HEK293 (cell line): ENCODE measurements around the gene PXYLP1.

Experiments
- CTCF ChIA-PET: fragments of 350-600 bp; formaldehyde crosslinking; extraction: SDS; loops from one replicate; lab custom pipeline; 2021; ENCODE audit warnings: antibody characterized with exemption; lab: Yijun Ruan, JAX
- POLR2A ChIA-PET: fragments of 300-600 bp; formaldehyde crosslinking; extraction: SDS; loops from one replicate; lab custom pipeline; 2020; ENCODE audit warnings: antibody characterized with exemption, inconsistent platforms; lab: Yijun Ruan, JAX
- H3K27ac ChIP-seq: fragments of 200-500 bp; sonication (Bioruptor generic); 2 replicates; pipeline ENCODE4 v1.5.1; 2014; ENCODE audit warnings: low read depth, low read length, control low read depth, inconsistent platforms; ENCODE audit errors: extremely low read depth
- H3K36me3 ChIP-seq, 2 experiments: fragments of 200-500 bp in 1 of 2; sonication (Bioruptor generic) in 1 of 2; 1 replicate in 1 of 2; 2 replicates in 1 of 2; pipeline ENCODE4 v1.5.1; 2014 to 2017; ENCODE audit warnings: inconsistent platforms in 2 of 2, low read length in 2 of 2; ENCODE audit not compliant: control insufficient read depth in 2 of 2, insufficient read depth in 1 of 2
- H3K4me1 ChIP-seq: fragments of 200-500 bp; sonication (Bioruptor generic); 2 replicates; pipeline ENCODE4 v1.5.1; 2014; ENCODE audit warnings: mild to moderate bottlenecking, low read length, inconsistent platforms; ENCODE audit not compliant: control insufficient read depth, insufficient read depth
- H3K4me3 ChIP-seq: 2 replicates; pipeline ENCODE4 v1.5.1; 2011; ENCODE audit warnings: low read depth, mild to moderate bottlenecking, control low read depth, low read length, moderate library complexity
- H3K9me3 ChIP-seq: fragments of 200-500 bp; sonication (Bioruptor generic); 2 replicates; pipeline ENCODE4 v1.5.1; 2014; ENCODE audit warnings: low read depth, low read length, inconsistent platforms; ENCODE audit not compliant: control insufficient read depth, insufficient read depth
- BCL6B ChIP-seq: fragments of 450-650 bp; formaldehyde crosslinking; IDR thresholded peaks from 2 replicates; pipeline ENCODE4 v1.5.1; 2017; ENCODE audit warnings: missing biosample characterization, missing genetic modification characterization
- EGR2 ChIP-seq: fragments of 450-650 bp; formaldehyde crosslinking; IDR thresholded peaks from 2 replicates; pipeline ENCODE4 v1.5.1; 2016; ENCODE audit warnings: low read depth, missing biosample characterization, missing genetic modification characterization
- FEZF1 ChIP-seq: fragments of 450-650 bp; formaldehyde crosslinking; IDR thresholded peaks from 2 replicates; pipeline ENCODE4 v1.5.1; 2016; ENCODE audit warnings: missing biosample characterization, missing genetic modification characterization
- GFI1B ChIP-seq: fragments of 450-650 bp; formaldehyde crosslinking; IDR thresholded peaks from 2 replicates; pipeline ENCODE4 v1.5.1; 2016; ENCODE audit warnings: missing biosample characterization, missing genetic modification characterization
- PRDM1 ChIP-seq: fragments of 450-650 bp; formaldehyde crosslinking; IDR thresholded peaks from 2 replicates; pipeline ENCODE4; 2016; ENCODE audit warnings: missing biosample characterization, missing genetic modification characterization
- SP2 ChIP-seq: fragments of 450-650 bp; formaldehyde crosslinking; IDR thresholded peaks from 2 replicates; pipeline ENCODE4 v1.5.1; 2016; ENCODE audit warnings: missing biosample characterization, missing genetic modification characterization
- ZNF157 ChIP-seq: fragments of 450-650 bp; formaldehyde crosslinking; IDR thresholded peaks from 2 replicates; pipeline ENCODE4 v1.5.1; 2016; ENCODE audit warnings: missing biosample characterization, missing genetic modification characterization
- ZNF280C ChIP-seq: fragments of 450-650 bp; formaldehyde crosslinking; IDR thresholded peaks from 2 replicates; pipeline ENCODE4 v1.5.1; 2016; ENCODE audit warnings: missing biosample characterization, missing genetic modification characterization
- ZNF354C ChIP-seq: fragments of 450-650 bp; formaldehyde crosslinking; IDR thresholded peaks from 2 replicates; pipeline ENCODE4 v1.5.1; 2016; ENCODE audit warnings: missing biosample characterization, missing genetic modification characterization, low read depth, borderline replicate concordance
- ZNF521 ChIP-seq: fragments of 450-650 bp; formaldehyde crosslinking; IDR thresholded peaks from 2 replicates; pipeline ENCODE4 v1.5.1; 2017; ENCODE audit warnings: missing biosample characterization, mild to moderate bottlenecking, missing genetic modification characterization
- ZNF621 ChIP-seq: fragments of 450-650 bp; formaldehyde crosslinking; IDR thresholded peaks from 2 replicates; pipeline ENCODE4 v1.5.1; 2017; ENCODE audit warnings: missing biosample characterization, missing genetic modification characterization
- ZNF624 ChIP-seq: fragments of 450-650 bp; formaldehyde crosslinking; IDR thresholded peaks from 2 replicates; pipeline ENCODE4 v1.5.1; 2017; ENCODE audit warnings: missing biosample characterization, missing genetic modification characterization
- ZNF670 ChIP-seq: fragments of 450-650 bp; formaldehyde crosslinking; IDR thresholded peaks from 2 replicates; pipeline ENCODE4 v1.5.1; 2016; ENCODE audit warnings: missing biosample characterization, missing genetic modification characterization, low read depth
- ZXDB ChIP-seq: fragments of 450-650 bp; formaldehyde crosslinking; IDR thresholded peaks from 2 replicates; pipeline ENCODE4 v1.5.1; 2016; ENCODE audit warnings: missing biosample characterization, missing genetic modification characterization
- TF ChIP-seq, protein P1 (sequence below): fragments of 450-650 bp; formaldehyde crosslinking; IDR thresholded peaks from 2 replicates; pipeline ENCODE4 v1.5.1; 2016; ENCODE audit warnings: missing biosample characterization, missing genetic modification characterization

The PXYLP1 gene

DNA sequence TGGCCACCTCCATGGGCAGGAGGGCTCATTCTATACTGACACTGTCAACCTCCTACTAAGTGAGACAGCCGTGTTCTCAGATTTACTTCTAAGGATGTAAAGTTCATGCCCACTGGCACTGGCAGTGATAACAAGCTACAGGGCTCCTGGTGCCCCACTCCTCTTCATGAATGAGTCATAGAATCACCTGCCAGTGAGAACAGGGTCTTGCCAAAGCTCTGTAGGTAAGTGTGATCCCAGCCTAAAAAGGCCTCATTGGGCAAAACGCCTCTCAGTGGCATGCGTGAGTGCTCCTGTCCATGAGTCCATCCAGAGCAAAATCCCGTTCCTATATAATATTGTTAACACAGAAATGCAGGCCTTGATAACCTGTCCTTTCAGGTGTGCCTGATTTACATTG is 17.4 kb downstream of the PXYLP1 start (continued):
- TF ChIP-seq BCL6B (tag by site-specific recombination) (no peak), FEZF1 (tag by site-specific recombination) (no peak), ZNF621 (tag by site-specific recombination) (no peak), EGR2 (no peak), ZNF280C (no peak), PRDM1 (no peak)
- TF ChIP-seq, all 188 proteins: peak for 0

- POLR2A ChIA-PET, result no interaction called here
- Histone ChIP-seq H3K4me3 (no peak overlapping the region), H3K4me1 (no peaks in the 10 kb centered on the region), H3K9me3 (no peaks in the 10 kb centered on the region), H3K27ac (no peak overlapping the region), H3K36me3 (no peaks in the 10 kb centered on the region)
- CTCF ChIA-PET, result interaction anchor here (2.8 kb wide), 1 partner anchor 19 kb away, joined by 15 read pairs; the partner anchor contains the start of gene PXYLP1
- no peak for TF ChIP-seq ZNF521
- peak; percentile 19; the same call in 1 of the 2 replicates for TF ChIP-seq SP2 (tag by site-specific recombination)
Observed at GRCh38 chr3:141250342-141250741, 18.7 kb downstream of the PXYLP1 start.

DNA sequence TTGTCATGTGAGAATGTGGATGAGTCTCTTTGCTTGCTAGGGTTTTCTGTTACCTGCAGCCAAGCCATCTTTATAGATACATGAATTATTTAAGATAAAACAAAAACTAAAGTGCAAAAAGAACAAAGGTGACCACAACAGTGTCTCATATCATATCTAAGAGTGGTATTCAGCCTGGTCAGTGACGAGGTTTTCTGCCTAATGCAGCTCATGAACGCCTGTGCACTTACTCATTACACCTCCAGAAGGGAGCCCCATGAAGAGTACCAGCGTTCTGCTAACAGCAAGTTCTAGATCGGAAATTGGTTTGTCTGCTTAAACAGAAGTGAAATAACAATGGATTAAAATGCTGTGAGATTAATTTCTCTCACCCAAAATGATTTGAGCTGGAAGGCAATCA is 19.2 kb downstream of the PXYLP1 start:
- H3K36me3 ChIP-seq, result no peaks in the 10 kb centered on the region
- no peaks in the 10 kb centered on the region for H3K4me1 ChIP-seq
- no peak overlapping the region for H3K4me3 ChIP-seq
- POLR2A ChIA-PET, result no interaction called here
- TF ChIP-seq, protein P1, sequence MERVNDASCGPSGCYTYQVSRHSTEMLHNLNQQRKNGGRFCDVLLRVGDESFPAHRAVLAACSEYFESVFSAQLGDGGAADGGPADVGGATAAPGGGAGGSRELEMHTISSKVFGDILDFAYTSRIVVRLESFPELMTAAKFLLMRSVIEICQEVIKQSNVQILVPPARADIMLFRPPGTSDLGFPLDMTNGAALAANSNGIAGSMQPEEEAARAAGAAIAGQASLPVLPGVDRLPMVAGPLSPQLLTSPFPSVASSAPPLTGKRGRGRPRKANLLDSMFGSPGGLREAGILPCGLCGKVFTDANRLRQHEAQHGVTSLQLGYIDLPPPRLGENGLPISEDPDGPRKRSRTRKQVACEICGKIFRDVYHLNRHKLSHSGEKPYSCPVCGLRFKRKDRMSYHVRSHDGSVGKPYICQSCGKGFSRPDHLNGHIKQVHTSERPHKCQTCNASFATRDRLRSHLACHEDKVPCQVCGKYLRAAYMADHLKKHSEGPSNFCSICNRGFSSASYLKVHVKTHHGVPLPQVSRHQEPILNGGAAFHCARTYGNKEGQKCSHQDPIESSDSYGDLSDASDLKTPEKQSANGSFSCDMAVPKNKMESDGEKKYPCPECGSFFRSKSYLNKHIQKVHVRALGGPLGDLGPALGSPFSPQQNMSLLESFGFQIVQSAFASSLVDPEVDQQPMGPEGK (tag by site-specific recombination), result no peak
- TF ChIP-seq ZXDB (tag by site-specific recombination), result no peak
- no peak for TF ChIP-seq ZNF621 (tag by site-specific recombination)
- TF ChIP-seq ZNF354C (tag by site-specific recombination), result no peak
- TF ChIP-seq ZNF157, result no peak
- no peak for TF ChIP-seq ZNF280C
- TF ChIP-seq GFI1B (tag by site-specific recombination), result no peak
- TF ChIP-seq ZNF670 (tag by site-specific recombination), result no peak
- TF ChIP-seq ZNF624 (tag by site-specific recombination), result no peak
- no peaks in the 10 kb centered on the region for H3K9me3 ChIP-seq
- no peak overlapping the region for H3K27ac ChIP-seq
- CTCF ChIA-PET, result interaction anchor here (2.8 kb wide), 1 partner anchor 19 kb away, joined by 15 read pairs; the partner anchor contains the start of gene PXYLP1
